K562 (cell line): ENCODE measurements around the gene GZF1. TPM values are rescaled to one million over a fixed set of nuclear protein-coding genes. Genes with fewer than 3 reads are reported as not detected.

Source experiments
- CHAMP1 ChIP-seq: fragments of 450-650 bp; IDR thresholded peaks from 2 replicates; pipeline ENCODE4 v1.6.1; 2016; ENCODE audit warnings: mild to moderate bottlenecking
- E2F5 ChIP-seq: sonication (generic); formaldehyde crosslinking; IDR thresholded peaks from 2 replicates; pipeline ENCODE4 v1.8.0; 2022; ENCODE audit warnings: mild to moderate bottlenecking, missing genetic modification reagents
- GTF2E2 ChIP-seq: fragments of 200-800 bp; sonication (Bioruptor generic); IDR thresholded peaks from 2 replicates; pipeline ENCODE4 v1.6.1; 2016; ENCODE audit warnings: missing genetic modification characterization, missing compliant biosample characterization
- HBP1 ChIP-seq: fragments of 450-650 bp; formaldehyde crosslinking; IDR thresholded peaks from 2 replicates; pipeline ENCODE4 v1.4.0; 2022; ENCODE audit warnings: missing genetic modification characterization
- HDAC1 ChIP-seq, 2 experiments: fragments of 450-650 bp; IDR thresholded peaks; 2 replicates each; pipeline ENCODE4 v1.6.1; 2016 to 2017; ENCODE audit warnings: inconsistent platforms in 1 of 2, mild to moderate bottlenecking in 1 of 2, moderate library complexity in 1 of 2
- HMGXB4 ChIP-seq: sonication (generic); formaldehyde crosslinking; IDR thresholded peaks from 2 replicates; pipeline ENCODE4 v1.8.1; 2023; ENCODE audit warnings: mild to moderate bottlenecking, missing genetic modification reagents
- ILK ChIP-seq: fragments of 450-650 bp; IDR thresholded peaks from 2 replicates; pipeline ENCODE4 v1.6.1; 2016; ENCODE audit warnings: missing genetic modification characterization, low read depth, mild to moderate bottlenecking, missing compliant biosample characterization, moderate library complexity, borderline replicate concordance
- NUFIP1 ChIP-seq: fragments of 450-650 bp; IDR thresholded peaks from 2 replicates; pipeline ENCODE4 v1.6.1; 2018; ENCODE audit not compliant: partially characterized antibody
- PHTF2 ChIP-seq: fragments of 250-450 bp; sonication (Bioruptor Pico); IDR thresholded peaks from 2 replicates; pipeline ENCODE4 v1.5.0; 2021; ENCODE audit warnings: mild to moderate bottlenecking
- THRA ChIP-seq: fragments of 450-650 bp; IDR thresholded peaks from 2 replicates; pipeline ENCODE4 v1.6.1; 2017; ENCODE audit warnings: mild to moderate bottlenecking, moderate library complexity
- ZBTB26 ChIP-seq: fragments of 450-650 bp; formaldehyde crosslinking; IDR thresholded peaks from 2 replicates; pipeline ENCODE4 v1.4.0; 2022; ENCODE audit warnings: missing genetic modification characterization
- ZBTB49 ChIP-seq: sonication (generic); formaldehyde crosslinking; IDR thresholded peaks from 2 replicates; pipeline ENCODE4 v1.8.0; 2022; ENCODE audit warnings: missing genetic modification reagents, mild to moderate bottlenecking, borderline replicate concordance
- ZNF584 ChIP-seq: fragments of 200-800 bp; sonication (Bioruptor generic); IDR thresholded peaks from 2 replicates; pipeline ENCODE4 v1.6.1; 2016; ENCODE audit warnings: low read depth, mild to moderate bottlenecking, missing genetic modification characterization, missing compliant biosample characterization
- ZNF707 ChIP-seq: fragments of 250-450 bp; sonication (Bioruptor Pico); conservative IDR thresholded peaks from 2 replicates; pipeline ENCODE4 v1.8.0; 2022; ENCODE audit warnings: inconsistent platforms, mild to moderate bottlenecking, moderate library complexity
- polyA plus RNA-seq, 8 experiments: library from polyadenylated mRNA; depleted of rRNA in 4 of 8; stranded (reverse) in 5 of 8; unstranded in 3 of 8; fragments of >200 nt; fragmentation: Nextera tagmentation in 2 of 8; fragmentation: Illumina TruSeq in 1 of 8; extraction: Ambion mirVana in 2 of 8; extraction: Trizol in 1 of 8; gene quantifications; 2 replicates each; pipeline versions ENCODE4 v1.2.1 to v1.2.3, GENCODE V29; 2011 to 2014; ENCODE audit warnings: inconsistent platforms in 1 of 8, missing spikeins in 1 of 8
- total RNA-seq, 7 experiments: library from RNA; depleted of rRNA in 6 of 7; stranded (reverse); fragments of >200 nt in 6 of 7; fragmentation: Illumina TruSeq in 2 of 7; extraction: Trizol in 2 of 7; gene quantifications; 2 replicates each; pipeline versions ENCODE4 v1.2.1 to v1.2.3, GENCODE V29; 2011 to 2021; ENCODE audit warnings: low replicate concordance in 1 of 7

Gene GZF1
- total and polyA plus RNA-seq, 9 of the 15 experiments (the other 6 are each of a cell fraction or from before 2014, with no cell fraction given) = 1.2 to 15.7 (median 7.4) TPM

- TF ChIP-seq CHAMP1 (no peak), ZBTB49 (CRISPR knock-in tag) (no peak), HBP1 (CRISPR knock-in tag) (no peak), ZNF584 (no peak), THRA (no peak), HDAC1 (IDR thresholded peaks at IDR 0.05) (peak in 1 of 2 experiments; percentile 48; a peak in 1 of 4 replicates), ZBTB26 (CRISPR knock-in tag) (no peak), ILK (tag) (no peak), NUFIP1 (no peak), E2F5 (CRISPR knock-in tag) (no peak), PHTF2 (CRISPR knock-in tag) (no peak), ZNF707 (CRISPR knock-in tag) (no peak), HMGXB4 (CRISPR knock-in tag) (no peak), GTF2E2 (tag) (no peak)
Observed at GRCh38 chr20:23357767-23358562, 4.0 kb upstream of the GZF1 start (continued).
